Measurements from ENCODE around the gene PCDH15. TPM values are rescaled to one million over a fixed set of nuclear protein-coding genes. Genes with fewer than 3 reads are reported as not detected.

The PCDH15 gene
- total RNA-seq, 1 donor from 2014 or later, result not detected

- peaks cover 4% of the 10 kb centered on the region for H3K9me3 Mint-ChIP-seq (ENCODE audit: low read depth)
- no peaks in the 10 kb centered on the region for H3K27me3 Mint-ChIP-seq (ENCODE audit: low read depth)
- no peak for TF ChIP-seq CTCF (IDR thresholded peaks at IDR 0.05)
- no peak overlapping the region for H3K4me3 Mint-ChIP-seq (ENCODE audit: unreplicated experiment)
- no peak for DNase-seq (ENCODE audit: low spot score)
- no peaks in the 10 kb centered on the region for H3K36me3 Mint-ChIP-seq (ENCODE audit: low read depth)
- no peaks in the 10 kb centered on the region for H3K4me1 Mint-ChIP-seq (ENCODE audit: low read depth)
- no peak overlapping the region for H3K27ac Mint-ChIP-seq (ENCODE audit: unreplicated experiment)
Measured at GRCh38 chr10:54826994-54827560, 26.0 kb upstream of the PCDH15 start.

GRCh38 chr10:54815583-54815982, 14.6 kb upstream of the PCDH15 start:
- no peaks in the 10 kb centered on the region for H3K36me3 Mint-ChIP-seq (ENCODE audit: low read depth)
- H3K4me3 Mint-ChIP-seq (ENCODE audit: unreplicated experiment), result no peak overlapping the region
- H3K4me1 Mint-ChIP-seq (ENCODE audit: low read depth), result no peaks in the 10 kb centered on the region
- H3K27me3 Mint-ChIP-seq (ENCODE audit: low read depth), result no peaks in the 10 kb centered on the region
- peaks cover 3% of the 10 kb centered on the region for H3K9me3 Mint-ChIP-seq (ENCODE audit: low read depth)
- H3K27ac Mint-ChIP-seq (ENCODE audit: unreplicated experiment), result no peak overlapping the region
- no peak for TF ChIP-seq CTCF (IDR thresholded peaks at IDR 0.05)
- DNase-seq (ENCODE audit: low spot score), result no peak

- H3K9me3 Mint-ChIP-seq (ENCODE audit: low read depth), result no peaks in the 10 kb centered on the region
- no peaks in the 10 kb centered on the region for H3K27me3 Mint-ChIP-seq (ENCODE audit: low read depth)
- no peak overlapping the region for H3K4me3 Mint-ChIP-seq (ENCODE audit: unreplicated experiment)
- no peak for TF ChIP-seq CTCF (IDR thresholded peaks at IDR 0.05)
- no peaks in the 10 kb centered on the region for H3K36me3 Mint-ChIP-seq (ENCODE audit: low read depth)
- no peak overlapping the region for H3K27ac Mint-ChIP-seq (ENCODE audit: unreplicated experiment)
- no peak for DNase-seq (ENCODE audit: low spot score)
- no peaks in the 10 kb centered on the region for H3K4me1 Mint-ChIP-seq (ENCODE audit: low read depth)
Measured at GRCh38 chr10:54808186-54808935, 7.3 kb upstream of the PCDH15 start.

- Mint-ChIP-seq H3K27ac (ENCODE audit: unreplicated experiment) (no peak overlapping the region), H3K36me3 (ENCODE audit: low read depth) (no peaks in the 10 kb centered on the region)
- DNase-seq (ENCODE audit: low spot score), result no peak
Measured at GRCh38 chr10:54799506-54799905, 1.5 kb downstream of the PCDH15 start.

More at GRCh38 chr10:54799506-54799905, 1.5 kb downstream of the PCDH15 start:
- no peak for TF ChIP-seq CTCF (IDR thresholded peaks at IDR 0.05)
- Mint-ChIP-seq H3K4me3 (ENCODE audit: unreplicated experiment) (no peak overlapping the region), H3K4me1 (ENCODE audit: low read depth) (peaks cover 14% of the 10 kb centered on the region), H3K9me3 (ENCODE audit: low read depth) (no peaks in the 10 kb centered on the region), H3K27me3 (ENCODE audit: low read depth) (no peaks in the 10 kb centered on the region)
